ENCODE measurements around the gene KRTAP25-1.
A peak's percentile ranks its signal among the peaks of the same experiment; 100 is the strongest.

DNA sequence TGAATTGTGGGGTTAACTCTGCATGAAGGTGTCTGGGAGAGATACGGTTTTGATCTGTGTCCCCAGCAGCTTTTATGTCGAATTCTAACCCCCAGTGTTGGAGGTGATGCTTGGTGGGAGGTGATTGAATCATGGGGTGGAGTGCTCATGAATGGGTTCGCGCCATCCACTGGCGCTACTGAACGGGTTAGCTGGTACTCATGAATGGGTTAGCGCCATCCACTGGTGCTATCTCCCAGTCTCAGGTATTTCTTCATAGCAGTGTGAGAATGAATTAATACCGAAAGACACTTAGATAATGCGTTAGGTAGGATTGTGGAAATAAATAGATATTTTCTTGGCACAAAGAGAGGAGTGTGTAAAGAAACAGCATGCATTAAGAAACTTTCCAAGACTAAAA is 40.5 kb downstream of the KRTAP25-1 start:
- TF ChIP-seq RAD21 (IDR thresholded peaks at IDR 0.05 in 1 of 2, conservative IDR thresholded peaks at IDR 0.05 in 1 of 2; ENCODE audit: low read depth in 2 of 2, low read length in 2 of 2) = peak; percentile 16 to 30; a peak in 1 of 4 replicates
- TF ChIP-seq BRCA1 (IDR thresholded peaks at IDR 0.05; ENCODE audit: low read depth, low read length) = no peak
- TF ChIP-seq, protein P1, sequence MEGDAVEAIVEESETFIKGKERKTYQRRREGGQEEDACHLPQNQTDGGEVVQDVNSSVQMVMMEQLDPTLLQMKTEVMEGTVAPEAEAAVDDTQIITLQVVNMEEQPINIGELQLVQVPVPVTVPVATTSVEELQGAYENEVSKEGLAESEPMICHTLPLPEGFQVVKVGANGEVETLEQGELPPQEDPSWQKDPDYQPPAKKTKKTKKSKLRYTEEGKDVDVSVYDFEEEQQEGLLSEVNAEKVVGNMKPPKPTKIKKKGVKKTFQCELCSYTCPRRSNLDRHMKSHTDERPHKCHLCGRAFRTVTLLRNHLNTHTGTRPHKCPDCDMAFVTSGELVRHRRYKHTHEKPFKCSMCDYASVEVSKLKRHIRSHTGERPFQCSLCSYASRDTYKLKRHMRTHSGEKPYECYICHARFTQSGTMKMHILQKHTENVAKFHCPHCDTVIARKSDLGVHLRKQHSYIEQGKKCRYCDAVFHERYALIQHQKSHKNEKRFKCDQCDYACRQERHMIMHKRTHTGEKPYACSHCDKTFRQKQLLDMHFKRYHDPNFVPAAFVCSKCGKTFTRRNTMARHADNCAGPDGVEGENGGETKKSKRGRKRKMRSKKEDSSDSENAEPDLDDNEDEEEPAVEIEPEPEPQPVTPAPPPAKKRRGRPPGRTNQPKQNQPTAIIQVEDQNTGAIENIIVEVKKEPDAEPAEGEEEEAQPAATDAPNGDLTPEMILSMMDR (IDR thresholded peaks at IDR 0.05; ENCODE audit: control extremely low read depth in 1 of 3, insufficient read depth in 1 of 3, low read depth in 1 of 3, low read length in 3 of 3) = peak in 2 of 3 experiments; percentile 23 to 42; a peak in 2 of 4 replicates
- TF ChIP-seq, protein P2, sequence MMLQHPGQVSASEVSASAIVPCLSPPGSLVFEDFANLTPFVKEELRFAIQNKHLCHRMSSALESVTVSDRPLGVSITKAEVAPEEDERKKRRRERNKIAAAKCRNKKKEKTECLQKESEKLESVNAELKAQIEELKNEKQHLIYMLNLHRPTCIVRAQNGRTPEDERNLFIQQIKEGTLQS (IDR thresholded peaks at IDR 0.05; ENCODE audit: insufficient read depth, low read depth, low read length) = no peak
- no peak for TF ChIP-seq POLR2A (IDR thresholded peaks at IDR 0.05; ENCODE audit: control extremely low read depth in 1 of 2, low read depth in 2 of 2, low read length in 2 of 2)
- TF ChIP-seq, protein P3, sequence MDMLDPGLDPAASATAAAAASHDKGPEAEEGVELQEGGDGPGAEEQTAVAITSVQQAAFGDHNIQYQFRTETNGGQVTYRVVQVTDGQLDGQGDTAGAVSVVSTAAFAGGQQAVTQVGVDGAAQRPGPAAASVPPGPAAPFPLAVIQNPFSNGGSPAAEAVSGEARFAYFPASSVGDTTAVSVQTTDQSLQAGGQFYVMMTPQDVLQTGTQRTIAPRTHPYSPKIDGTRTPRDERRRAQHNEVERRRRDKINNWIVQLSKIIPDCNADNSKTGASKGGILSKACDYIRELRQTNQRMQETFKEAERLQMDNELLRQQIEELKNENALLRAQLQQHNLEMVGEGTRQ (IDR thresholded peaks at IDR 0.05; ENCODE audit: low read length) = no peak
- no peak for TF ChIP-seq SRF (IDR thresholded peaks at IDR 0.05; ENCODE audit: low read depth, low read length)
- TF ChIP-seq JUND (IDR thresholded peaks at IDR 0.05; ENCODE audit: low read length) = no peak
- TF ChIP-seq SP2 (IDR thresholded peaks at IDR 0.05; ENCODE audit: low read length) = no peak
- no peak for TF ChIP-seq EZH2 (IDR thresholded peaks at IDR 0.05; ENCODE audit: low read depth, low read length, severe bottlenecking)
- no peak for TF ChIP-seq GTF2F1 (IDR thresholded peaks at IDR 0.05; ENCODE audit: borderline replicate concordance, low read depth, low read length)
- TF ChIP-seq RFX5 (IDR thresholded peaks at IDR 0.05; ENCODE audit: borderline replicate concordance, low read depth, low read length) = no peak
- TF ChIP-seq JUN (IDR thresholded peaks at IDR 0.05; ENCODE audit: low read depth, low read length) = no peak
